ENCODE results near the gene FOSL1.

DNA sequence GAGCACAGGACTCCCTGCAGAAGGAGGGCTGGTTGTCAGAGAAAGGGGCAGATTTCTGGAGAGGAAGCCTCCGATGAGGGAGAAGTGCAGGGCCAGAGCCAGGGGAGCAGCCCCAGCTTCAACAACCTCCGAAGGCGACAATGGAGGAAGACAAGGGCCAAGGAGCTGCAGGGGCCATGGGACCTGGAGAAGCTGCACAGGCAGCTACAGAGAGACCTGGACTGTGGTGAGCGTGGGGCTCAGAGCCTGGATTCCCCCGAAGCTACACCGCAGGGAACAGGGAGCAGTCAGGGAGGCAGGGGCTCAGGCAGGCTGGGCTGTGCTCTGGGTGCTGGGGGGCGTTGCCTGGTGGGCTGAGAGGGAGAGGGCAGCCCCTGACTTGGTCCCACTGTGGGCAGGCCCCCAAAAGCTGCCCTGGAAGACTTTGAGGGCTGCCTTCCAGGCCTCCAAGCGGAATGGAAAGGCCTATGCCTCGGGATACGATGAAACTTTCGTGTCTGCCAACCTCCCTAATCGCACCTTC, 47.5 kb upstream of the FOSL1 start:
- TF ChIP-seq, protein P1, sequence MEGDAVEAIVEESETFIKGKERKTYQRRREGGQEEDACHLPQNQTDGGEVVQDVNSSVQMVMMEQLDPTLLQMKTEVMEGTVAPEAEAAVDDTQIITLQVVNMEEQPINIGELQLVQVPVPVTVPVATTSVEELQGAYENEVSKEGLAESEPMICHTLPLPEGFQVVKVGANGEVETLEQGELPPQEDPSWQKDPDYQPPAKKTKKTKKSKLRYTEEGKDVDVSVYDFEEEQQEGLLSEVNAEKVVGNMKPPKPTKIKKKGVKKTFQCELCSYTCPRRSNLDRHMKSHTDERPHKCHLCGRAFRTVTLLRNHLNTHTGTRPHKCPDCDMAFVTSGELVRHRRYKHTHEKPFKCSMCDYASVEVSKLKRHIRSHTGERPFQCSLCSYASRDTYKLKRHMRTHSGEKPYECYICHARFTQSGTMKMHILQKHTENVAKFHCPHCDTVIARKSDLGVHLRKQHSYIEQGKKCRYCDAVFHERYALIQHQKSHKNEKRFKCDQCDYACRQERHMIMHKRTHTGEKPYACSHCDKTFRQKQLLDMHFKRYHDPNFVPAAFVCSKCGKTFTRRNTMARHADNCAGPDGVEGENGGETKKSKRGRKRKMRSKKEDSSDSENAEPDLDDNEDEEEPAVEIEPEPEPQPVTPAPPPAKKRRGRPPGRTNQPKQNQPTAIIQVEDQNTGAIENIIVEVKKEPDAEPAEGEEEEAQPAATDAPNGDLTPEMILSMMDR (conservative IDR thresholded peaks at IDR 0.05; ENCODE audit: low read length): no peak
- no peak for TF ChIP-seq EZH2phosphoT487 (IDR thresholded peaks at IDR 0.05; ENCODE audit: borderline replicate concordance, low read depth, low read length)

Data from OCI-LY7 (cell line).